Astrocyte of the cerebellum (primary cell): ENCODE measurements around the gene AMZ1.

Experiments
- DNase-seq: peaks from one replicate; pipeline ENCODE4 v3.0.0-alpha.2; 2011; ENCODE audit warnings: low read depth
- H3K4me3 ChIP-seq: 2 replicates; pipeline ENCODE4 v1.5.1; 2011; ENCODE audit warnings: mild to moderate bottlenecking, low read depth, low read length, moderate library complexity
- CTCF ChIP-seq: IDR thresholded peaks from 2 replicates; pipeline ENCODE4 v1.5.1; 2012; ENCODE audit warnings: low read length, low read depth, moderate library complexity, mild to moderate bottlenecking; ENCODE audit errors: missing control alignments
- in situ Hi-C: cut with HindIII; loops from 2 replicates; pipeline ENCODE4 v1.10.0; 2017; ENCODE audit warnings: low sequenced_read_pairs

The AMZ1 gene

GRCh38 chr7:2680256-2680655, 7.7 kb upstream of the AMZ1 start:
- no peak for TF ChIP-seq CTCF
- no peak for DNase-seq
- no peak overlapping the region for H3K4me3 ChIP-seq
- in situ Hi-C loops: no loop called here

GRCh38 chr7:2680792-2681490, 7.1 kb upstream of the AMZ1 start:
- TF ChIP-seq CTCF: peak; percentile 79
- H3K4me3 ChIP-seq: no peak overlapping the region
- in situ Hi-C loops: no loop called here
- DNase-seq: peak; percentile 18

- TF ChIP-seq CTCF: no peak
- no peak overlapping the region for H3K4me3 ChIP-seq
- in situ Hi-C loops: no loop called here
- no peak for DNase-seq
Measured at GRCh38 chr7:2681929-2682799, 5.8 kb upstream of the AMZ1 start.

GRCh38 chr7:2684501-2684900, 3.5 kb upstream of the AMZ1 start:
- TF ChIP-seq CTCF: no peak
- H3K4me3 ChIP-seq: no peak overlapping the region
- in situ Hi-C loops: no loop called here
- no peak for DNase-seq

GRCh38 chr7:2686101-2686500, 1.9 kb upstream of the AMZ1 start:
- H3K4me3 ChIP-seq: no peak overlapping the region
- no peak for DNase-seq
- in situ Hi-C loops: no loop called here
- TF ChIP-seq CTCF: no peak

GRCh38 chr7:2687338-2687869, 598 bp upstream of the AMZ1 start:
- no peak for DNase-seq
- in situ Hi-C loops: no loop called here
- no peak overlapping the region for H3K4me3 ChIP-seq
- TF ChIP-seq CTCF: no peak
